Activated CD4-positive, alpha-beta T cell treated with anti-CD3 and anti-CD28 coated beads for 4 hours (primary cell): ENCODE results near the gene PCDH10.

Experiments
- DNase-seq, 2 donors: peaks; one replicate each; pipeline ENCODE4 v3.0.0-alpha.2; 2020

Gene PCDH10, protein sequence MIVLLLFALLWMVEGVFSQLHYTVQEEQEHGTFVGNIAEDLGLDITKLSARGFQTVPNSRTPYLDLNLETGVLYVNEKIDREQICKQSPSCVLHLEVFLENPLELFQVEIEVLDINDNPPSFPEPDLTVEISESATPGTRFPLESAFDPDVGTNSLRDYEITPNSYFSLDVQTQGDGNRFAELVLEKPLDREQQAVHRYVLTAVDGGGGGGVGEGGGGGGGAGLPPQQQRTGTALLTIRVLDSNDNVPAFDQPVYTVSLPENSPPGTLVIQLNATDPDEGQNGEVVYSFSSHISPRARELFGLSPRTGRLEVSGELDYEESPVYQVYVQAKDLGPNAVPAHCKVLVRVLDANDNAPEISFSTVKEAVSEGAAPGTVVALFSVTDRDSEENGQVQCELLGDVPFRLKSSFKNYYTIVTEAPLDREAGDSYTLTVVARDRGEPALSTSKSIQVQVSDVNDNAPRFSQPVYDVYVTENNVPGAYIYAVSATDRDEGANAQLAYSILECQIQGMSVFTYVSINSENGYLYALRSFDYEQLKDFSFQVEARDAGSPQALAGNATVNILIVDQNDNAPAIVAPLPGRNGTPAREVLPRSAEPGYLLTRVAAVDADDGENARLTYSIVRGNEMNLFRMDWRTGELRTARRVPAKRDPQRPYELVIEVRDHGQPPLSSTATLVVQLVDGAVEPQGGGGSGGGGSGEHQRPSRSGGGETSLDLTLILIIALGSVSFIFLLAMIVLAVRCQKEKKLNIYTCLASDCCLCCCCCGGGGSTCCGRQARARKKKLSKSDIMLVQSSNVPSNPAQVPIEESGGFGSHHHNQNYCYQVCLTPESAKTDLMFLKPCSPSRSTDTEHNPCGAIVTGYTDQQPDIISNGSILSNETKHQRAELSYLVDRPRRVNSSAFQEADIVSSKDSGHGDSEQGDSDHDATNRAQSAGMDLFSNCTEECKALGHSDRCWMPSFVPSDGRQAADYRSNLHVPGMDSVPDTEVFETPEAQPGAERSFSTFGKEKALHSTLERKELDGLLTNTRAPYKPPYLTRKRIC

DNA sequence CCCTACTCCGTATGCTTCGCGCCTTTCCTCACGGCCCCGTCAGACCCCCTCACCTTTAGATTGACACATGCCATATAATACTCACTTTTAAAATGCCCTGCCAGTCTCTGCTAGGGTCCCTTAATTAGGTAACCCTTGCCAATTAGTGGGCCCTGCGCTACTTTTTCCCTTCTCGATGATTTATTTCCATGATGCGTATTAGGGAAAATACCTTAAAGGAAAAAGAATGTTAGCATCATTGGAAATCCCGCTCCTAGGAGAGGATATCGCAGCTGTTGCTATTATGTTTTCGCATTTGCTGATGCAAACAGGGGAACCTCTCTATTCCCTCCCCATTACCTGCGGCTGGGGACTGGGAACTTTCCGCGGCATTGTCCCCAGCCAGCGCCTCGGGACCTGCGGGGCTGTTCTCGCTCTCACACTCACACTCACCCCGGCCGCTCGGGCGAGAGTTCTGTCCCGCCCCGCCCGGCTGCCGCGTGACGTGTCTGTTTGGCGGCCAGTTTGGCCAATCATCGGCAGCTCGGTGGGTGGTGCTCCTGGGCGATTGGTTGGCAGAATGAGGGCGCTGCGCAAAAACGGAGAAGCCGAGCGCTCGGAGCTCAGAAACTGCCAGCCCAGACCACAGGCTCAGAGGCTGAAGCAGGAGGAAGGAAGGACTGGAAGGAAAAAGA is at the start of gene PCDH10:
Gene PCDH10, plus strand, starts transcription at position 605 of the 674 bp plus-strand sequence. CDS start 847 bp downstream, outside the sequence.
- DNase-seq, result peak in 1 of 2 donors; percentile 5

DNA sequence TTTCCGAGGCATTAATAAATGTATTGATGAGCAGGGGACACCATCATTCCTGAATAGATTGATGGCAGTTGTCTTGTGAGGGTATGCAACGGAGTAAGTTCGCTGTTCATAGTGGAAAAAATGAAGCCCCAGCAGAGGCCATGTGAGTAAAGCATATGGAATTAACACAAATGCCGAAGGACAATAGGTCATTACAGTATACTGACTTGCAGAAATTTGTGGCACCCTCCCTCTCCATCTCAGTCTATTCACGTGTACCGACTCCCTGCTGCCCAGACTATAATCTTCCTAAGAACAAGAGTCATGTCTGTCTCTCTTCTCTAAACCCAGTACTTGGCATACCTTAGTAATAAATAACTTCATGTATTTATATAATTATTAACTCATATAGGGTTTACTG is 47.1 kb upstream of the PCDH10 start:
- no peak for DNase-seq

DNA sequence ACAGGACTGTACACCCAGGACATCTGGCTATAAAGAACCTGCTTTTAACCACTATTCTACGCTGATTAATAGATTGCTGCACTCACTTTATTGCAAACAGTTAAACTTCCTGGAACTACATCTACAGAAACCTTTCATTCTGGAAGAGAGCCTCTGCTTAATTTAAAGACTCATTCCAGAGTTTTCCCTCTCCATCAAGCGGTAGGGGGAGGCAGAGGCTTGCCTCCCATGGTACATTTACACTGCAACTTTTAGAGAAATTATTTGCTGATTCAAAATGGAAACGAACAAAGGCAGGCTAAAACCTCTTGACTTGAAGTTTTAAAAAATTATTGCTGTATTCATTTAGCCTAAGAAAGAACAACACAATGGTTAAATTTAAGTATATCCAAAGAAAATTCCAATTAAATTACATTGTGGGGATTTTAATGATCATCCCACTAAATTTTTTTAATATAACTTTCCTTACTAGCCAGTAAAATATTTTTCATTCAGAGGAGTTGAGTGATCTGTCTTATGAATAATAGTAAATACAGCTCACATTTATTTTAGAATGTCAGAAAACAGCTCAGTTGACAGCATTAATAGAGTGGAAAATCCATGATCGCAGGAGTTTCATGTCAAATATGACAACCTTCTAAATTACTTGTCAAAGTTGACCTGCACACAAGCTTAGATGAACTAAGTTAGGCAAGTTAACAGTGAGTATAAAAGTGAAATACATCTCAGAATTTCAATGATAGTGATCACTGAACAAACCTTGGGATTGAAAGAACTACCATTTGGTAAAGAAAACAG is 46.3 kb upstream of the PCDH10 start:
- DNase-seq, result no peak

DNA sequence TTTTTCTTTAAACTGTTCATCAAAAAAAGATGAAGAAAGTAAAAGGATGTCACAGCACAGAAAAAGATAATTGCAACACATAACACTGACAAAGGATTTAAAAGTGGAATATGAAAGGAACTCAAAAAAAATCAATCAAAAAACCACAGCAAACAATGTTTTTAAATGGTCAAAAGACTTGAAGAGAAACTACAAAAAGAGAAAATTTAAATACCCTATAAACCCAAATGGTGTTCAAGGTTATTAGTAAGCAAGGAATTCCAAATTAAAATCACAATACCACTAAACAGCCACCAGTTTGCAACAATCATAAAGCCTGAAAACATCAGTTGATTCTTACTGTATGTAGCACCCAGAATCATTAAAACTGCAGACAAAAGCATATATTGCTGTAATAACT is 36.5 kb upstream of the PCDH10 start:
- DNase-seq, result no peak

DNA sequence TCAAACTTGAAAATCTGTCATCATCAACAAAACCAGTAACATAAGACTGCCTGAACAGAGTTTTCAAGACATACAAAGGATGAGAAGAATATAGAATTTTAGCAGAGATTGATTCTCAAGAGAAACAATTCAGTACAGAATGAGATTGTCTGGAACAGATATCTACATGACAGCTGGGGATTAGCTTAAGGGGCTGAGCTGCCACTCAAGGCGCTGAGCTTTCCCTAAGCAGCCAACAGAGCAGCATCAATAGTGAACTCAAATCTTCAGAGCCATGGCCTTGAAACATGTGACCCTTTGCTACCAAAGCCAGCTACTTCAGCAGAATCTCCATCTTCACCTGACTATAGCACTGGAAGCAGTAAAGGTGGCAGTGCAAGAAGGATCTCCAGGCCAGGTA is 24.3 kb upstream of the PCDH10 start:
- DNase-seq, result no peak

DNA sequence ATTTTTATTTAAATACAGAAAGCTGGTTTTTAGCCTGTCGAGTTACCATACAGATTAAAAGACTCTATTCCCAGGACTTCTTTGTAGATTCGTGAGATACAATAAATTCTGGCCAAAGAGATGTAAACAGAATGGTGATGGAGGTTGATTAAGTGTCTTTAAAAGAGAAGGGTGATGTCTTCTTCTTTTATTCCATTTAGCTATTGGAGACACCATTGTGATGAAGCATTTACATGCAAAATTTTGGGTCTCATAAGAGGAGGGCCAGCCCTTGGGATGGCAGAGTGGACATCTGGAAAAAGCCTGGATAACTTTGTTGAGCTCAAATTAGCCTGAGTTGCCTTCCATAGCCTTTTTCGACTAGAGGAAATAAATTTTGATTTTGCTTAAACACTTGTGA is 21.6 kb upstream of the PCDH10 start:
- DNase-seq, result no peak

DNA sequence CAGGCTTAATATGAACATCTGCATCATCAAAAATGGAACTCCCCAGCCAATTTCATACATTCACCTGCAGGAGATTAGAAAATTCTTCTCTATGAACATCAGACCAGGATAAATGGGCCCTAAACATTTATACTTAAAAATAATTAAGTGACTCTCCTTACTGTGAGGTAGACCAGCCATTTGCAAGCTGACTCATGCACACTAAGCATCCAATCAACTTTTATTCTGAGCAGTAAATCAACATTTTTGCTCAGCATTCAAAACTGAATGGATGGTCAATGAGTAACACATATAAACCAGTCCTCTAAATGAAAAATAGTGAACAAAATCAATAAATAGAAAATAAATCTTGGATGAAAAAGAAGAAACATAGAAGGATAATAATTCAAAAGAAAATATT is 19.9 kb upstream of the PCDH10 start:
- no peak for DNase-seq

DNA sequence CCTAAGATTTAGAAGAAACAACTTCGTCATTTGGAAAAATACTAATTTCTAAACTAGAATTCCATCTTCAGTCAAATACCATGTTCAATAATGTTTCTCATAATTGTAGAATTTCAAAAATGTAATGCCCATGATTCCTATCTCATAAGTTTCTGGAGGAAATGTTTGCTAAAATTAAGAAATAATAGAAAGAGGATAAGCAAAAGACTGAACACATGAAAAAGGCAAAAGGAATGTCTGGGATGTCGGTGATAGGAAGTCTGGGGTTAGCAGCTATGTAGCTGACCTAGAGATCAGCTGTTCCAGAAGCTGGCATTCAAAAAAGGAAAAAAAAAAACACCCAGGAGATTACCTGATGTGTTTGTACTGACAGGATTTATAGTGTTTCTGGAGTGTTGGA is 18.9 kb upstream of the PCDH10 start:
- DNase-seq, result no peak

DNA sequence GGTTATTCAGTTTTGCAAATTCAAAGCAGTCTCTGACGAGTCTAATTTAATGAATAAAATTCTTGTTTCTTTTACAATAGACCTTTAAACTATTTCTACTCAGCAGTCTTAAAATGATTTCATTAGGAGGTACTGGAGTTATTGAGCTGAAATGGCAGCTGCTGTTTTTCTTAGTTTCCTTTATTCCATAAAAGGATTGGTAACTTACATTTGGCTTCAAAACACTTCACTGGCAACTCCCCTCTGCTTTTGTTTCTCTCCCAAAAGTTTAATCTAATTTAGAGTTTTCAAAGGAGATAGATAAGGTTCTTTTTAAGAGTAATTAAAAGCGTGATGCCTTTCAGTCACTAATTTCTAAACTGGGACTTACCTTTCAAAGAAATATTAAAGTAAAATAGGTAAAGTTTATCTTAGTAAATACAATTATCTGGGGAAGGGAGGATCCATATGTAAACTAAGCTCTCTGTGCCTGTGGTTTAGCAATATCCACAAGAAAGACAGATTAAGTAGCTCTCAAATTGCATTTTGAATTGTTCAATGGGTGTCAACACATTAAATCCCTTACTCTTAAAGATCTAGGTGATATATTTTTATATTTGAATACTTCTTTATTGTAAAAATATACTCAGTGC is 17.1 kb upstream of the PCDH10 start:
- no peak for DNase-seq

DNA sequence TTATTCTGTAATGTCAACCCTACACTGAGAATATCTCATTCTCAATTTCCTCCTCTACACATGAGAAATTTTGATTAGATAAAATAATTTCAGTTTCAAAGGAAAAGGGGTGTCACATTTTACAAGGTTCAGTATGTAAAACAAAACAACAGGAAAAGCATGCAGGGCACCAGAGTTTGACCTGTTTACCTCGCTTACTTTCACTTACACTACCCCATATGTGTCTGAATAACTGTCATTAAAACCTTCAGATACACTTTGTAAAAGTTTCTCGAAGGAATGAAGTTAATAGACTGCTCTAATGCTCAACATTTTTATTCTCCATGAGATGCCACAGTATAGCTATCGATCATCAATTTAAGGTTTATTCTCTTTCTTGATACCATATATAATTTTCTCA is 12.3 kb upstream of the PCDH10 start:
- no peak for DNase-seq

DNA sequence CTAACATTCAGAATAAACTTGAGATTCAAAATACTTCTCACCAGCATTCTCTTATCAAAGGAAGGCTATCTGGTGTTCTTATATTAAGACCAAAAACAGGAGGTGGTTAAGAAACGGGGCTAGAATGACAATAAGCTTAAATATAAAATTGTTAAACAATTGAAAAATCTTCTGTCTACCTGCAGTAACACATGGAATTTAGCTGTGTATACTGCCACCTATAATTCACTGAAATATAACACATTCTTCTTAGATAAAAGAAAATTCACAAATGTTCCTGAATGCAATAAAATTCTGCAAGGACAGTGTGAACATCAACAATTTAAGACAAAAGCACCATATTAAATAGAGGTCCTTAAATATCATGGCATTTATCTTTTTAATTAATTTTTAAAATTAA is 11.5 kb upstream of the PCDH10 start:
- no peak for DNase-seq

DNA sequence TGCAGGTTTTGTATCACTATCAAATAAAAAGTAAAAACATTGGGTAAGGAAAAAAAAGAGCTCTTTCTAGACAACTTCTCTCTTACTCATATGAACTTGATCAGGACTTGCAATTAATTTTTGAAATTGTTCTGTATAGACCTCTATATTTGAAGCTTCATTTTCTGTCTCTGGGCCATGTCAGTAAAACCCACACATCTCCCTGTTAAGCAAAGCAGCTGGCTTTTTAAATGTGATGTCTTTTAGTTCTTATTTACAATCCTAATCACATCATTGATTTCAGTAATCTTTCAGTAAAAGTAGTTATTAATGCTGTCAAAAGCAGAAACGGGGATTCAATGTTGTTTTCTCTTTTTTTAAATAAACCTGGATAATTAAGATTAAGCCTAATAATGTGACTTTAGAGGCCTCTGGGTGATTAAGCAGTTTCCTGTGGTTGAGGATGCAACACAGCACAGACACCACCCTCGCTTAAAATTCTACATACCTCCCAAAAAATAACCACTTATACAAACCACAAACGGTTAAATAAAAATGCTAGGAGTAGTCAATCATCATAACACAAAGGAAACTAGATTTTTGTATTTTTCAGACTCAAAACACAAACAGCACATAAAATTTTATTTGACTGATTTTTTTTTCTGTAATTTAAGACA is 5.2 kb upstream of the PCDH10 start:
- DNase-seq, result no peak

DNA sequence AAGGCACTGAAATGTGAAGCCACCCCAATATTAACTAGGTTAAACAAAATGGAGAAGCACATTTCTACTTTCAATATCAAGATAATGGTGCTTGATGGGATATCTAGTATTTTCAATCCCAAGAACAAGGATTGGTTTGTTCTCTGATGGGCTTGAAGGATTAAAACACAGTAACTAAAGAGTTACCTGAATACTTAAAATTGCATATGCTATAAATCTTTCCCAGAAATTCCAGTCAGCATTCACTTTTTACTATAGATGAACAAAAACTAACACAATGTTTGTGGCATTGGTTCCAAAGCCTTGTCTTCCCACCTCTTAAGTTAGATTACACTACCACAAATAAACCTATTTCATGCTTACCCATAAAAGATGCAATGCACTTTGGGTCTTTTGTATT is 3.9 kb upstream of the PCDH10 start:
- DNase-seq, result no peak

DNA sequence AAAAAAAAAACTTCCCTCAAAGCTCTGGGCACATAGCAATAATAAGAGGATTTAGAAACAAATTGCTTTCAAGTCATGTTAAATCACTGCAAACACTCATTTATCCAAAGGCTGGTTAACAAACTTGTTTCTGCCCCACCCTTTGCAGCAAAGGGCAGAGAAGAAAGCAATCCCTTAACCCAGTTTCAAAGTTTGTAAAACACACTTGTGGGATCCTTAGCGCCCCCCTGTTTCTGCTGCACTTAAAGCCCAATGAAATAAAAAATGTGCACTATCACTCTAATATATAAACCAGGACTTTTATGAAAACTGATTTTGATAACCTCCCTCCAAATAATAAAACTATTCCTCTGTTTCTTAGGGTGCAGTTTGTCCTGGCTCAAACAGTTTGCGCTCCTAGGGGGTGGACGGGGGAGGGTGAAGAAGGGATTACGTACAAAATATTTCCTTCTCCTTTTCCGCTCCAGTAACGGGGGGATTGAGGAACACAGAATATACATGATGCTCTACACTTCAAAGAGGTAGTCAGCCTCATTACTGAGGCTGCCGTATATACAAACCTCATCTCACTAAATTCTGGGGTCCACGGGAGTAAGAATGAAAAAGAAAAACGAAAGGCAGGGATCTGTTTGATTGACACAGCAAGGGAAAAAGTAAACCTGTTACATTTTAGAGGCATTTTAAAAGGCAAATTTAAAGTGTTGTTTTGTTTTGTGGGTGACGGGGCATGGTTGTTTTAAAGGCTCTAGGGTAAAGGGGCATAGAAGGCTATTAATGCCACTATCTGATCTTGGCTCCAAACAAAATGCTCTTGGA is 3.1 kb upstream of the PCDH10 start:
- DNase-seq, result no peak

DNA sequence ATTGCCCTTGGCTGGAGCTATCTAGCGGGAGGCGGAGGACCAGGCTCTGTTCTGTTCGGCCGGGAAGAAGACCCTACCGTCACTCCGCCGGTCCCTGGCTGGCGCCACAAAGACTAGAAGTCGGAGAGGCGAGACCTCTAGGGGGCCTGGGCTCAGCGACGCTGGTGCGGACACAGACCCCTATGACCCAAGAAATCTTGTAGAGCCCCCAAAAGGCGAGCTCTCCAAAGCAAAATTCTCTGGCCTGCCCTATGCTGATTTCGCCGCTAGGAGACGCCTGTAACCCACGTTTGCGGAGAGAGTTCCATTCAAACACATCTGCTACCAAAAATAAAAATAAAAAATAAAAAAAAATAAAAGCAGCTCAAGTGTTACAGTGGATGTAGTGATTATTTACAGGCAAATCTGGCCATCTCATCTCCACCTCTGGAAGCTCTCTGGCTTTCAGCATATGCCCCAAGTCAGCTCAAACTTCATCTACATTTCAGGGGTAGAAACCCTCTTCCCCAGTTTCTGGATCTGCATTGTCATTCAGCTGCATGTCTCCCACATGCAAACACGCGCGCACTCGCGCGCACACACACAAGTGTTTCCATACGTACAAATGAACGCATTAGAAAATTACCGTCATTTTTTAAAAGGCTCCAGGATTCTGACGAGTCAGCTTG is 2.4 kb upstream of the PCDH10 start:
- no peak for DNase-seq

DNA sequence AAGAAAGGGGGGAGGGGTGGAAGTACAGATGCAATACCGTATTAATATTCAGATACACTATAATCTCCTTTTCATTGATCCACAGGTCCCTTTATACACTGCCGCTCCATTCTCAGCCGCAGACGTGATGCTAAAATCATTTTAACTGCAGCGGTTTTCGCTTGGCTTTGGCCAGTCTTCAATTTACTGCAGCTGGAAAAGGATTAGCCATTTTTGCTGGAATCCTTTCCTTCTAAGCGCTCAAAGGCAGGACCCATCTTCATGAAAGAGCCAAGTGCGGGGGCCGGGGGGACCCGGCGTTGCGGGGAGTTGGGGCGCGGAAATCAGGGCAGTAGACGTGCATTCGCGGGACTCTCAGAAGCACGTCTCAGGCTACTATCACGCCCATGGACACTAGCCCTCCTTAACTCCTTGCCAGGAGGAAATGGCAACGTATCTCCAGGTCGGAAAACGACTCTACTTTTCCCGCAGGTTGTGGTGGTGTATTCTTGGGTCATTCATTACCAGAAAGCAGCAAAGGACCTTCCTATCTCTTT is 1.7 kb upstream of the PCDH10 start:
- DNase-seq, result no peak

DNA sequence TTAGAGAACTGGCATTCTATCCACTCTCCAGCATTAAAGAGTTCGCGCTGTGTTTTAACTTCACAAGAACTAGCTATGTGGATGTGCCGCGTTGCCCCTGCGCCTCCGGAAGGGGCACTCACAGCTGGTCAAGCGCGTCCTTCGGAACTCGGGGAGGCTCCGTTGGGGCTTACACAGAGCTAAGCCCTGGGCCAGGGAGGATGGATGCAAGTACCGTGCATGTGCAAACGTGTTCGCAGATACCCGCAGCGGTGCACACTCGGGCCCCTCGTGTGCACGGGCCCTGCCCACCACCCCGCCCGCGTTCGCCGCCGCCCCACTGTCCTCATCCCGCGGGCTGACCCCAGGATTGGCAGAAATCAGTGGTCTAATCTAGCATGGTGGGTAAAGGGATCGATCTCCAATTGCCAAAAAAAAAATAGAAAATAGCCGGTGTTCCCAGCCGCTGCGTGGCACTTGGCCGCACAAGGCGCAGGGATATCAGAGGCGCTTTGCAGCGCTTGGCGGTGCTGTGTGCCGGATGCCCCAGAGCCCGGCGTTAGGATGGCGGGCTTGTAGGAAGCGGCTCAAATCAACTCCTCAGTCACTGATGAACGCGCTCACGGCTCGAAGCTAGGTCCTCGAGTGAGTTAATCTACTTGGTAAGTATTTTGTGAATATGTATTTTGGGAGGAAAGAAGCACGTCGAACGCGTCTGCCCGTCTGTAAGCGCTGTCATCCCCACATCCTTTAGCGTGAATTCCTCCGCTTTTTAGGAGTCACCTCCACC is 989 bp upstream of the PCDH10 start:
- DNase-seq, result no peak

DNA sequence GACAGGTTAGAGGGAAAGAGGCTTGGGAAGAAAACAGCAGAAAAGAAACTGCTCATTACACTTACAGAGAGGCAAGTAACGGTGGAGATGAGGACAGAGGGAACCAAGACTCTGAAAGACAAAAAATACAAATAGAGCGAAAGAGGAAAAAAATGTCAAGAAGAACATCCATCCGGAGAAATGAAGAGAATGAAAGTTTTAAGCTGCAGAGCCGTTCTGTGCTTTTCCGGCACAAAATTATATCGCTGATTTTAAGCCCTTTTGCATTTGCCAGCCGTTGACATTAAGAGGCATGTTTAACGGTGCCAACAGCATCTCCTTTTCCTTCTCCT is 236 bp downstream of the PCDH10 start:
- DNase-seq, result no peak

DNA sequence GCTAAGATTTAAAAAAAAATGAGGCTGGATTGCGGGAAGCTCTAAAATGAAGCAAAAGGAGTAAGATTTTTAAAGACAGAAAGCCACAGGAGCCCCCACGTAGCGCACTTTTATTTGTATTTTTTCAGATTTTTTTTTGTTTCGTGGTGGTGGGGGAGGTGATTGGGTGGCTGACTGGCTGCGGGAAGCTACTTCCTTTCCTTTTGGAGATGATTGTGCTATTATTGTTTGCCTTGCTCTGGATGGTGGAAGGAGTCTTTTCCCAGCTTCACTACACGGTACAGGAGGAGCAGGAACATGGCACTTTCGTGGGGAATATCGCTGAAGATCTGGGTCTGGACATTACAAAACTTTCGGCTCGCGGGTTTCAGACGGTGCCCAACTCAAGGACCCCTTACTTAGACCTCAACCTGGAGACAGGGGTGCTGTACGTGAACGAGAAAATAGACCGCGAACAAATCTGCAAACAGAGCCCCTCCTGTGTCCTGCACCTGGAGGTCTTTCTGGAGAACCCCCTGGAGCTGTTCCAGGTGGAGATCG is 908 bp downstream of the PCDH10 start:
- no peak for DNase-seq
